SK-N-SH (cell line): ENCODE measurements around the gene SLC2A14.

ENCODE experiments used
- ELF1 ChIP-seq: IDR thresholded peaks from 2 replicates; pipeline ENCODE4 v1.4.0; 2012
- POLR2AphosphoS5 ChIP-seq: IDR thresholded peaks from 2 replicates; pipeline ENCODE4 v1.6.1; 2012; ENCODE audit warnings: low read depth, low read length
- RFX5 ChIP-seq: IDR thresholded peaks from 2 replicates; pipeline ENCODE4 v1.6.1; 2012; ENCODE audit warnings: mild to moderate bottlenecking, improper control_type of control experiment, low read length
- RXRA ChIP-seq: IDR thresholded peaks from 2 replicates; pipeline ENCODE4 v1.4.0; 2012; ENCODE audit warnings: low read depth, mild to moderate bottlenecking, borderline replicate concordance
- SMC3 ChIP-seq: IDR thresholded peaks from 2 replicates; pipeline ENCODE4 v1.6.1; 2012; ENCODE audit warnings: low read depth, low read length, improper control_type of control experiment
- TF ChIP-seq, protein P1 (sequence below): fragments of 200-600 bp; sonication (generic); IDR thresholded peaks from 2 replicates; pipeline ENCODE4 v1.6.1; 2017; ENCODE audit warnings: antibody characterized with exemption, mild to moderate bottlenecking, moderate library complexity
- TF ChIP-seq, protein P2 (sequence below): fragments of 150-350 bp; IDR thresholded peaks from 2 replicates; pipeline ENCODE4 v1.6.1; 2016; ENCODE audit warnings: mild to moderate bottlenecking, low read depth, low read length
- TF ChIP-seq, protein P3 (sequence below): fragments of 150-350 bp; IDR thresholded peaks from 2 replicates; pipeline ENCODE4 v1.6.1; 2017; ENCODE audit warnings: antibody characterized with exemption, low read length, low read depth, borderline replicate concordance
- TF ChIP-seq, protein P4 (sequence below): IDR thresholded peaks from 2 replicates; pipeline ENCODE4 v1.6.1; 2012; ENCODE audit warnings: mild to moderate bottlenecking, low read depth, low read length, moderate library complexity

DNA sequence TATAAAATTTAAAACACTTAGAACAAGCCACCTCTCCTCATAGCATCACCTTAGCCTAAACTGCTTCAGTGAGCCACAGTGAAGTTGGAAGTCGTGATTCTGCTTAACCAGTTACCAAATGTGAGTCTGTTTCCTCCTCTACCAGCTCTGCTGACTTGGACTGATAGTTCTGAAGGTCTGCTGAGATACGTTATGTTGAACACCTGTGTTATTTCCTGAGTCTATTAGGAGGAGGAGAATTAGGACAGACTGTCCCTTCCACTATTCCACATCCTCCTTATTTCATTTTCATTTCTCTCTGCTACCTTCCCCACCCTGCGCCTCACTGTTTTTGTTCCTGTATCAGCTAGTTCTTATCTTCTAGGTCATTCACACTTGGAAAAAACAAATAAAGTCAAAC lies 2.4 kb downstream of the SLC2A14 start:
- TF ChIP-seq, protein P1, sequence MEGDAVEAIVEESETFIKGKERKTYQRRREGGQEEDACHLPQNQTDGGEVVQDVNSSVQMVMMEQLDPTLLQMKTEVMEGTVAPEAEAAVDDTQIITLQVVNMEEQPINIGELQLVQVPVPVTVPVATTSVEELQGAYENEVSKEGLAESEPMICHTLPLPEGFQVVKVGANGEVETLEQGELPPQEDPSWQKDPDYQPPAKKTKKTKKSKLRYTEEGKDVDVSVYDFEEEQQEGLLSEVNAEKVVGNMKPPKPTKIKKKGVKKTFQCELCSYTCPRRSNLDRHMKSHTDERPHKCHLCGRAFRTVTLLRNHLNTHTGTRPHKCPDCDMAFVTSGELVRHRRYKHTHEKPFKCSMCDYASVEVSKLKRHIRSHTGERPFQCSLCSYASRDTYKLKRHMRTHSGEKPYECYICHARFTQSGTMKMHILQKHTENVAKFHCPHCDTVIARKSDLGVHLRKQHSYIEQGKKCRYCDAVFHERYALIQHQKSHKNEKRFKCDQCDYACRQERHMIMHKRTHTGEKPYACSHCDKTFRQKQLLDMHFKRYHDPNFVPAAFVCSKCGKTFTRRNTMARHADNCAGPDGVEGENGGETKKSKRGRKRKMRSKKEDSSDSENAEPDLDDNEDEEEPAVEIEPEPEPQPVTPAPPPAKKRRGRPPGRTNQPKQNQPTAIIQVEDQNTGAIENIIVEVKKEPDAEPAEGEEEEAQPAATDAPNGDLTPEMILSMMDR, result no peak
- TF ChIP-seq, protein P2, sequence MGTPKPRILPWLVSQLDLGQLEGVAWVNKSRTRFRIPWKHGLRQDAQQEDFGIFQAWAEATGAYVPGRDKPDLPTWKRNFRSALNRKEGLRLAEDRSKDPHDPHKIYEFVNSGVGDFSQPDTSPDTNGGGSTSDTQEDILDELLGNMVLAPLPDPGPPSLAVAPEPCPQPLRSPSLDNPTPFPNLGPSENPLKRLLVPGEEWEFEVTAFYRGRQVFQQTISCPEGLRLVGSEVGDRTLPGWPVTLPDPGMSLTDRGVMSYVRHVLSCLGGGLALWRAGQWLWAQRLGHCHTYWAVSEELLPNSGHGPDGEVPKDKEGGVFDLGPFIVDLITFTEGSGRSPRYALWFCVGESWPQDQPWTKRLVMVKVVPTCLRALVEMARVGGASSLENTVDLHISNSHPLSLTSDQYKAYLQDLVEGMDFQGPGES, result no peak
- TF ChIP-seq ELF1 (no peak), POLR2AphosphoS5 (no peak), SMC3 (no peak), RXRA (no peak), RFX5 (no peak)
- TF ChIP-seq, protein P3, sequence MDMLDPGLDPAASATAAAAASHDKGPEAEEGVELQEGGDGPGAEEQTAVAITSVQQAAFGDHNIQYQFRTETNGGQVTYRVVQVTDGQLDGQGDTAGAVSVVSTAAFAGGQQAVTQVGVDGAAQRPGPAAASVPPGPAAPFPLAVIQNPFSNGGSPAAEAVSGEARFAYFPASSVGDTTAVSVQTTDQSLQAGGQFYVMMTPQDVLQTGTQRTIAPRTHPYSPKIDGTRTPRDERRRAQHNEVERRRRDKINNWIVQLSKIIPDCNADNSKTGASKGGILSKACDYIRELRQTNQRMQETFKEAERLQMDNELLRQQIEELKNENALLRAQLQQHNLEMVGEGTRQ, result no peak
- TF ChIP-seq, protein P4, sequence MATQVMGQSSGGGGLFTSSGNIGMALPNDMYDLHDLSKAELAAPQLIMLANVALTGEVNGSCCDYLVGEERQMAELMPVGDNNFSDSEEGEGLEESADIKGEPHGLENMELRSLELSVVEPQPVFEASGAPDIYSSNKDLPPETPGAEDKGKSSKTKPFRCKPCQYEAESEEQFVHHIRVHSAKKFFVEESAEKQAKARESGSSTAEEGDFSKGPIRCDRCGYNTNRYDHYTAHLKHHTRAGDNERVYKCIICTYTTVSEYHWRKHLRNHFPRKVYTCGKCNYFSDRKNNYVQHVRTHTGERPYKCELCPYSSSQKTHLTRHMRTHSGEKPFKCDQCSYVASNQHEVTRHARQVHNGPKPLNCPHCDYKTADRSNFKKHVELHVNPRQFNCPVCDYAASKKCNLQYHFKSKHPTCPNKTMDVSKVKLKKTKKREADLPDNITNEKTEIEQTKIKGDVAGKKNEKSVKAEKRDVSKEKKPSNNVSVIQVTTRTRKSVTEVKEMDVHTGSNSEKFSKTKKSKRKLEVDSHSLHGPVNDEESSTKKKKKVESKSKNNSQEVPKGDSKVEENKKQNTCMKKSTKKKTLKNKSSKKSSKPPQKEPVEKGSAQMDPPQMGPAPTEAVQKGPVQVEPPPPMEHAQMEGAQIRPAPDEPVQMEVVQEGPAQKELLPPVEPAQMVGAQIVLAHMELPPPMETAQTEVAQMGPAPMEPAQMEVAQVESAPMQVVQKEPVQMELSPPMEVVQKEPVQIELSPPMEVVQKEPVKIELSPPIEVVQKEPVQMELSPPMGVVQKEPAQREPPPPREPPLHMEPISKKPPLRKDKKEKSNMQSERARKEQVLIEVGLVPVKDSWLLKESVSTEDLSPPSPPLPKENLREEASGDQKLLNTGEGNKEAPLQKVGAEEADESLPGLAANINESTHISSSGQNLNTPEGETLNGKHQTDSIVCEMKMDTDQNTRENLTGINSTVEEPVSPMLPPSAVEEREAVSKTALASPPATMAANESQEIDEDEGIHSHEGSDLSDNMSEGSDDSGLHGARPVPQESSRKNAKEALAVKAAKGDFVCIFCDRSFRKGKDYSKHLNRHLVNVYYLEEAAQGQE, result no peak
